ENCODE data around the gene NCK2. TPM values are rescaled to one million over a fixed set of nuclear protein-coding genes. Genes with fewer than 3 reads are reported as not detected.

Gene NCK2
- total RNA-seq, 1 experiment from 2014 or later, result 26.7 TPM

DNA sequence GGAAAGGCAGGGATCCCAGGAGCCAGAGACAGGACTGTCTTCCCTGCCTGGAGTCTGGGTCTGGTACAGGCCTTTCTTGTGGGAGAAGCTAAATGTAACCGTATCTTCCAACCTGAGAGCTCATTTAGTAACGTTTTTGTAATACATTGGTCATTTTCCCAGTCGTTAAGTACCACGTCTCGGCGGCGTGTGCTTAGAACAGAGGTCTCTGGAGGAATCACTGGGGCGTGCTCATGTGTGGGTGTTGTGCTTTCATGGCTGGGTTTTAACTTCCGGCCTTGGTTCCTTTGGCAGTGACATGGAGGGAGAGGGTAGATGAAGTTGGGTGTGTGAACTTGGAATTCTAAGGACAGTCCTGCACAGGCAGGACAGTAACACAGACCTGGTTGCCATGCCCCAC, 79.7 kb downstream of the NCK2 start:
- H4K20me1 ChIP-seq (ENCODE audit: insufficient read depth), result no peaks in the 10 kb centered on the region
- H3K27ac ChIP-seq (ENCODE audit: low read depth, low read length), result no peak overlapping the region
- BruUV-seq (replicated peaks), result no TSS peak
- no peak overlapping the region for H3K4me3 ChIP-seq (replicated peaks in 1 of 2; ENCODE audit: low read depth in 1 of 2, low read length in 2 of 2)
- POLR2A ChIA-PET, result no interaction called here
- H3K9me3 ChIP-seq (ENCODE audit: control insufficient read depth in 1 of 2, insufficient read depth in 1 of 2, low read depth in 1 of 2, low read length in 2 of 2), result no peaks in the 10 kb centered on the region
- H3K79me2 ChIP-seq (ENCODE audit: insufficient read depth, low read length), result 0 out of 2 replicates have a peak, but pooled peaks cover 2% of the 10 kb centered on the region
- DNase-seq (ENCODE audit: low read depth, low spot score), result no peak
- no peaks in the 10 kb centered on the region for H3K9me2 ChIP-seq (ENCODE audit: insufficient read depth)
- RAD21 ChIA-PET (ENCODE audit: low non-redundant PET in 1 of 2, low total read pairs in 2 of 2, uncharacterized antibody in 2 of 2, unreplicated experiment in 2 of 2), result no interaction called here
- no peak overlapping the region for H3K9ac ChIP-seq (ENCODE audit: low read length)
- no peak for ATAC-seq
- no peak overlapping the region for H3K4me2 ChIP-seq (ENCODE audit: low read length)
- TF ChIP-seq ZFX (IDR thresholded peaks at IDR 0.05), result no peak
- TF ChIP-seq, protein P1, sequence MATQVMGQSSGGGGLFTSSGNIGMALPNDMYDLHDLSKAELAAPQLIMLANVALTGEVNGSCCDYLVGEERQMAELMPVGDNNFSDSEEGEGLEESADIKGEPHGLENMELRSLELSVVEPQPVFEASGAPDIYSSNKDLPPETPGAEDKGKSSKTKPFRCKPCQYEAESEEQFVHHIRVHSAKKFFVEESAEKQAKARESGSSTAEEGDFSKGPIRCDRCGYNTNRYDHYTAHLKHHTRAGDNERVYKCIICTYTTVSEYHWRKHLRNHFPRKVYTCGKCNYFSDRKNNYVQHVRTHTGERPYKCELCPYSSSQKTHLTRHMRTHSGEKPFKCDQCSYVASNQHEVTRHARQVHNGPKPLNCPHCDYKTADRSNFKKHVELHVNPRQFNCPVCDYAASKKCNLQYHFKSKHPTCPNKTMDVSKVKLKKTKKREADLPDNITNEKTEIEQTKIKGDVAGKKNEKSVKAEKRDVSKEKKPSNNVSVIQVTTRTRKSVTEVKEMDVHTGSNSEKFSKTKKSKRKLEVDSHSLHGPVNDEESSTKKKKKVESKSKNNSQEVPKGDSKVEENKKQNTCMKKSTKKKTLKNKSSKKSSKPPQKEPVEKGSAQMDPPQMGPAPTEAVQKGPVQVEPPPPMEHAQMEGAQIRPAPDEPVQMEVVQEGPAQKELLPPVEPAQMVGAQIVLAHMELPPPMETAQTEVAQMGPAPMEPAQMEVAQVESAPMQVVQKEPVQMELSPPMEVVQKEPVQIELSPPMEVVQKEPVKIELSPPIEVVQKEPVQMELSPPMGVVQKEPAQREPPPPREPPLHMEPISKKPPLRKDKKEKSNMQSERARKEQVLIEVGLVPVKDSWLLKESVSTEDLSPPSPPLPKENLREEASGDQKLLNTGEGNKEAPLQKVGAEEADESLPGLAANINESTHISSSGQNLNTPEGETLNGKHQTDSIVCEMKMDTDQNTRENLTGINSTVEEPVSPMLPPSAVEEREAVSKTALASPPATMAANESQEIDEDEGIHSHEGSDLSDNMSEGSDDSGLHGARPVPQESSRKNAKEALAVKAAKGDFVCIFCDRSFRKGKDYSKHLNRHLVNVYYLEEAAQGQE (IDR thresholded peaks at IDR 0.05; ENCODE audit: low read depth), result no peak
- TF ChIP-seq TCF7L2 (IDR thresholded peaks at IDR 0.05; ENCODE audit: borderline replicate concordance, extremely low read depth, insufficient read depth, insufficient read length), result no peak
- TF ChIP-seq ELF1 (IDR thresholded peaks at IDR 0.05; ENCODE audit: borderline replicate concordance, low read depth), result no peak
- no peak for TF ChIP-seq SIN3A (IDR thresholded peaks at IDR 0.05; ENCODE audit: low read depth)
- TF ChIP-seq EZH2phosphoT487 (IDR thresholded peaks at IDR 0.05; ENCODE audit: borderline replicate concordance), result no peak
- TF ChIP-seq EZH2 (IDR thresholded peaks at IDR 0.05), result no peak
- TF ChIP-seq SRF (IDR thresholded peaks at IDR 0.05; ENCODE audit: low read depth), result no peak
- TF ChIP-seq, protein P2, sequence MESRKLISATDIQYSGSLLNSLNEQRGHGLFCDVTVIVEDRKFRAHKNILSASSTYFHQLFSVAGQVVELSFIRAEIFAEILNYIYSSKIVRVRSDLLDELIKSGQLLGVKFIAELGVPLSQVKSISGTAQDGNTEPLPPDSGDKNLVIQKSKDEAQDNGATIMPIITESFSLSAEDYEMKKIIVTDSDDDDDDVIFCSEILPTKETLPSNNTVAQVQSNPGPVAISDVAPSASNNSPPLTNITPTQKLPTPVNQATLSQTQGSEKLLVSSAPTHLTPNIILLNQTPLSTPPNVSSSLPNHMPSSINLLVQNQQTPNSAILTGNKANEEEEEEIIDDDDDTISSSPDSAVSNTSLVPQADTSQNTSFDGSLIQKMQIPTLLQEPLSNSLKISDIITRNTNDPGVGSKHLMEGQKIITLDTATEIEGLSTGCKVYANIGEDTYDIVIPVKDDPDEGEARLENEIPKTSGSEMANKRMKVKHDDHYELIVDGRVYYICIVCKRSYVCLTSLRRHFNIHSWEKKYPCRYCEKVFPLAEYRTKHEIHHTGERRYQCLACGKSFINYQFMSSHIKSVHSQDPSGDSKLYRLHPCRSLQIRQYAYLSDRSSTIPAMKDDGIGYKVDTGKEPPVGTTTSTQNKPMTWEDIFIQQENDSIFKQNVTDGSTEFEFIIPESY (IDR thresholded peaks at IDR 0.05; ENCODE audit: extremely low read depth, insufficient replicate concordance, low read length), result no peak
- TF ChIP-seq, protein P3, sequence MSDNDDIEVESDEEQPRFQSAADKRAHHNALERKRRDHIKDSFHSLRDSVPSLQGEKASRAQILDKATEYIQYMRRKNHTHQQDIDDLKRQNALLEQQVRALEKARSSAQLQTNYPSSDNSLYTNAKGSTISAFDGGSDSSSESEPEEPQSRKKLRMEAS (IDR thresholded peaks at IDR 0.05), result no peak
- TF ChIP-seq CBX3 (IDR thresholded peaks at IDR 0.05; ENCODE audit: low read depth), result no peak
- no peak overlapping the region for H2AFZ ChIP-seq (ENCODE audit: low read depth, low read length, poor library complexity, severe bottlenecking)
- CTCF ChIA-PET, result no interaction called here
- intact Hi-C loops (cut with micrococcal nuclease), result no loop called here
- no peaks in the 10 kb centered on the region for H3K27me3 ChIP-seq (ENCODE audit: insufficient read depth, low read length)
- no peaks in the 10 kb centered on the region for H3K4me1 ChIP-seq (ENCODE audit: control insufficient read depth in 1 of 2, insufficient read depth in 2 of 2, low read length in 2 of 2)
- no peaks in the 10 kb centered on the region for H3K36me3 ChIP-seq (ENCODE audit: control insufficient read depth in 1 of 2, insufficient read depth in 2 of 2, low read length in 2 of 2)
